22Rv1 (cell line): ENCODE measurements around the gene NOC2L.

ENCODE experiments used
- CTCF ChIP-seq: fragments of 450-650 bp; IDR thresholded peaks from 2 replicates; pipeline ENCODE4 v1.5.1; 2017; ENCODE audit warnings: mild to moderate bottlenecking
- ZFX ChIP-seq: fragments of 450-650 bp; IDR thresholded peaks from 2 replicates; pipeline ENCODE4 v1.6.1; 2017; ENCODE audit warnings: antibody characterized with exemption, borderline replicate concordance

GRCh38 chr1:914891-915280 is 44.2 kb downstream of the NOC2L start:
- no peak for TF ChIP-seq CTCF
- no peak for TF ChIP-seq ZFX
